Keratinocyte (primary cell): ENCODE data around the gene NHP2. TPM values are rescaled to one million over a fixed set of nuclear protein-coding genes. Genes with fewer than 3 reads are reported as not detected.

Source experiments
- DNase-seq: peaks from one replicate; pipeline ENCODE4 v3.0.0-alpha.2; 2011; ENCODE audit warnings: low read depth, missing footprints, low spot score
- FAIRE-seq: peaks from 2 replicates; lab custom pipeline; 2011; peaks lifted over from hg19 to GRCh38; lab: Jason Lieb, UNC
- H2AFZ ChIP-seq: 2 replicates; pipeline ENCODE4 v1.6.0; 2012; ENCODE audit warnings: low read length, control low read depth, inconsistent platforms; ENCODE audit not compliant: control insufficient read depth
- H3K27ac ChIP-seq: 2 replicates; pipeline ENCODE4 v1.5.1; 2011; ENCODE audit warnings: low read length; ENCODE audit not compliant: control insufficient read depth, insufficient read depth
- H3K27me3 ChIP-seq: 3 replicates; pipeline ENCODE4 v1.6.0; 2011; ENCODE audit warnings: low read length; ENCODE audit not compliant: control insufficient read depth, insufficient read depth; ENCODE audit errors: extremely low read depth
- H3K36me3 ChIP-seq, 2 experiments: 2 replicates in 1 of 2; 3 replicates in 1 of 2; pipeline ENCODE4 v1.5.1; 2011; ENCODE audit warnings: low read length in 2 of 2, mild to moderate bottlenecking in 1 of 2; ENCODE audit not compliant: control insufficient read depth in 2 of 2, insufficient read depth in 2 of 2; ENCODE audit errors: extremely low read depth in 1 of 2
- H3K4me1 ChIP-seq: 3 replicates; pipeline ENCODE4 v1.5.1; 2011; ENCODE audit warnings: low read length; ENCODE audit not compliant: control insufficient read depth, insufficient read depth; ENCODE audit errors: extremely low read depth
- H3K4me2 ChIP-seq: 3 replicates; pipeline ENCODE4 v1.6.0; 2011; ENCODE audit warnings: low read depth, low read length; ENCODE audit not compliant: control insufficient read depth, insufficient read depth; ENCODE audit errors: extremely low read depth
- H3K4me3 ChIP-seq, 3 experiments: fragments of 200-600 bp in 1 of 3; sonication (generic) in 1 of 3; 2 replicates in 2 of 3; 3 replicates in 1 of 3; pipeline ENCODE4 v1.5.1; 2011 to 2016; ENCODE audit warnings: low read length in 3 of 3, mild to moderate bottlenecking in 3 of 3, control low read depth in 2 of 3, inconsistent platforms in 1 of 3, low read depth in 1 of 3, mixed read lengths in 1 of 3, mixed run types in 1 of 3, moderate library complexity in 1 of 3; ENCODE audit not compliant: control insufficient read depth in 2 of 3, insufficient read depth in 2 of 3; ENCODE audit errors: extremely low read depth in 1 of 3
- H3K79me2 ChIP-seq: 2 replicates; pipeline ENCODE4 v1.6.0; 2012; ENCODE audit warnings: low read length; ENCODE audit not compliant: control insufficient read depth, insufficient read depth
- H3K9ac ChIP-seq: 3 replicates; pipeline ENCODE4 v1.6.0; 2011; ENCODE audit warnings: low read length; ENCODE audit not compliant: control insufficient read depth, insufficient read depth; ENCODE audit errors: extremely low read depth
- H3K9me1 ChIP-seq: 3 replicates; pipeline ENCODE4 v1.6.0; 2011; ENCODE audit warnings: low read length; ENCODE audit not compliant: control insufficient read depth, insufficient read depth; ENCODE audit errors: extremely low read depth
- H3K9me3 ChIP-seq: 2 replicates; pipeline ENCODE4 v1.5.1; 2012; ENCODE audit warnings: low read depth, low read length; ENCODE audit not compliant: control insufficient read depth
- H4K20me1 ChIP-seq: 3 replicates; pipeline ENCODE4 v1.6.0; 2011; ENCODE audit warnings: low read length; ENCODE audit not compliant: control insufficient read depth, insufficient read depth; ENCODE audit errors: extremely low read depth
- EZH2 ChIP-seq: IDR thresholded peaks from one replicate; pipeline ENCODE4 v1.6.1; 2012; ENCODE audit warnings: inconsistent platforms, mild to moderate bottlenecking, low read length, moderate library complexity
- dilution Hi-C: fragments of 300-500 bp; cut with MboI; formaldehyde crosslinking; loops from one replicate; pipeline ENCODE4 v1.7.0; 2020; ENCODE audit warnings: low sequenced_read_pairs; ENCODE audit not compliant: extremely low pct_ligation_motif_present
- polyA plus RNA-seq, 5 experiments: library from polyadenylated mRNA; depleted of rRNA in 3 of 5; stranded (reverse) in 3 of 5; stranded (forward) in 1 of 5; unstranded in 1 of 5; fragments of >200 nt; gene quantifications; 1 replicate in 1 of 5; 2 replicates in 3 of 5; 3 replicates in 1 of 5; pipeline versions ENCODE4 v1.2.1 to v1.2.3, GENCODE V29; 2011 to 2012; ENCODE audit warnings: missing spikeins in 2 of 5, low read depth in 1 of 5, low replicate concordance in 1 of 5
- TF ChIP-seq, protein P1 (sequence below), 3 experiments: IDR thresholded peaks in 1 of 3; conservative IDR thresholded peaks in 1 of 3; optimal IDR thresholded peaks in 1 of 3; 2 replicates in 2 of 3; 3 replicates in 1 of 3; pipeline versions ENCODE3 to v1.5.1; 2011; ENCODE audit warnings: low read length in 3 of 3, mild to moderate bottlenecking in 3 of 3, moderate library complexity in 2 of 3, control low read depth in 1 of 3, inconsistent platforms in 1 of 3; ENCODE audit not compliant: insufficient read depth in 2 of 3; ENCODE audit errors: extremely low read depth in 1 of 3

Gene NHP2
- polyA plus RNA-seq, 1 donor (not counting 4 experiments of a cell fraction or from before 2014, with no cell fraction given) = 186 TPM

DNA sequence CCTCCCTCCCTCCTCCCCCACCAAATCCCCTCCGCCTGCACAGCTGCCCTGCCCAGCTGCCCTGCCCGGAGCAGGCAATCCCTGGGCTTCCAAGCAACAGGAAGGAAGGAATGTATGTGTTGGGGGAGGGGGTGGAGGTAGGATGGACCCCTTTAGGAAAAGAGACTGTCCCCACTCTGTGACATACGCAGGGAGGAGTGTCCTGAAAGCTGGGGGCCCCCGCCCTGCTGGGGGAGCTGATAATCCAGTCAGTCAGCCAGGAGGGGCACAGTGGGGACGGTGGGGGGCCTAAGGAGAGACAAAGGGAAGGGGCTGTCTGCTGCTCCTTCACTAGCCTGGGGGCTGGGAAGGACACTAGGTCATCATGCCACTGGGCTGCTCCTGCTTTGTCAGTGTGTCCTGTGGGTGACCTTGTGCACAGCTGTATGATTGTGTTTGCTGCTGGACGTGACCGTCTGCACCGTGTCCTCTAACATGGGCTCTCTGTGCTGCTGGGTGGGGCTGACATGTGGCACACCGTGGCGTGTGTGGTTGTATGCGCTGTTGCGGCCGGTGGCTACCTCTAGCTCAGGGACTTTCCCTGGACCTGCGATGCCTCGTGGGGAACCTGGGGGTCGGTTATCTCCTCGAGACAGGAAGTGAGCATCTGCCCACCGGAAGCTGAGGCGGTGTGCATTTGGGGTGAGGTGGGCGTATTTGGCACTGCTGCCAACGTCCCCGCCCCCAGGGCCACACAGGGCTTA lies 37.4 kb downstream of the NHP2 start:
- no peak overlapping the region for H3K9ac ChIP-seq
- H3K79me2 ChIP-seq = peaks cover 13% of the 10 kb centered on the region
- peaks cover 2 to 5% of the 10 kb centered on the region in 2 experiments for H3K36me3 ChIP-seq
- H3K4me1 ChIP-seq = peaks cover 13% of the 10 kb centered on the region
- H3K9me1 ChIP-seq = no peaks in the 10 kb centered on the region
- TF ChIP-seq, protein P1, sequence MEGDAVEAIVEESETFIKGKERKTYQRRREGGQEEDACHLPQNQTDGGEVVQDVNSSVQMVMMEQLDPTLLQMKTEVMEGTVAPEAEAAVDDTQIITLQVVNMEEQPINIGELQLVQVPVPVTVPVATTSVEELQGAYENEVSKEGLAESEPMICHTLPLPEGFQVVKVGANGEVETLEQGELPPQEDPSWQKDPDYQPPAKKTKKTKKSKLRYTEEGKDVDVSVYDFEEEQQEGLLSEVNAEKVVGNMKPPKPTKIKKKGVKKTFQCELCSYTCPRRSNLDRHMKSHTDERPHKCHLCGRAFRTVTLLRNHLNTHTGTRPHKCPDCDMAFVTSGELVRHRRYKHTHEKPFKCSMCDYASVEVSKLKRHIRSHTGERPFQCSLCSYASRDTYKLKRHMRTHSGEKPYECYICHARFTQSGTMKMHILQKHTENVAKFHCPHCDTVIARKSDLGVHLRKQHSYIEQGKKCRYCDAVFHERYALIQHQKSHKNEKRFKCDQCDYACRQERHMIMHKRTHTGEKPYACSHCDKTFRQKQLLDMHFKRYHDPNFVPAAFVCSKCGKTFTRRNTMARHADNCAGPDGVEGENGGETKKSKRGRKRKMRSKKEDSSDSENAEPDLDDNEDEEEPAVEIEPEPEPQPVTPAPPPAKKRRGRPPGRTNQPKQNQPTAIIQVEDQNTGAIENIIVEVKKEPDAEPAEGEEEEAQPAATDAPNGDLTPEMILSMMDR (optimal IDR thresholded peaks at IDR 0.05 in 1 of 3, IDR thresholded peaks at IDR 0.05 in 1 of 3, conservative IDR thresholded peaks at IDR 0.05 in 1 of 3; ENCODE audit: extremely low read depth in 1 of 3, insufficient read depth in 2 of 3, low read length in 3 of 3) = no peak
- TF ChIP-seq EZH2 = no peak
- no peak overlapping the region for H3K4me3 ChIP-seq
- H3K4me2 ChIP-seq = no peak overlapping the region
- H2AFZ ChIP-seq = no peak overlapping the region
- dilution Hi-C loops = no loop called here
- no peaks in the 10 kb centered on the region for H3K27me3 ChIP-seq
- H3K27ac ChIP-seq = no peak overlapping the region
- DNase-seq (no peak), FAIRE-seq (no peak)
- H3K9me3 ChIP-seq = no peaks in the 10 kb centered on the region
- peaks cover 3% of the 10 kb centered on the region for H4K20me1 ChIP-seq

DNA sequence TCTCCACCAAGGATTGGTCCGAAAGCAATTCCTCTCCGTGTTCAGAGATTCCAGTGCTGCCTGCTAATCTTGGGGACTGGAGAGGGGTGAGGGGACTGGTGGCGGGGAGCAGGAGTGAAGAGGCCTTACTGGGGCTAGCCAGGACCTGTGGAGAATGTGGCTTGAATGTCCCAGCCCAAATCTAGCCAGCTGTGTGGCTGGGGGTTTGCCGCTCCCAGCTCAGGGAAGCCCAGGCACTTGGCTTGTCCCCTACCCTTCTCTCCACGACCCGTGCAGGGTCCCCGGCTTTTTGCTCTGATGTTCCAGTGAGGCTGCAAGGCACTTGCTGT lies 37.9 kb downstream of the NHP2 start:
- H2AFZ ChIP-seq = no peak overlapping the region
- H3K4me3 ChIP-seq = no peak overlapping the region
- H3K9me3 ChIP-seq = no peaks in the 10 kb centered on the region
- H3K27ac ChIP-seq = no peak overlapping the region
- FAIRE-seq (no peak), DNase-seq (no peak)
- H4K20me1 ChIP-seq = peaks cover 3% of the 10 kb centered on the region
- dilution Hi-C loops = no loop called here
- TF ChIP-seq, protein P1 (optimal IDR thresholded peaks at IDR 0.05 in 1 of 3, IDR thresholded peaks at IDR 0.05 in 1 of 3, conservative IDR thresholded peaks at IDR 0.05 in 1 of 3; ENCODE audit: extremely low read depth in 1 of 3, insufficient read depth in 2 of 3, low read length in 3 of 3) = no peak
- TF ChIP-seq EZH2 = no peak
- H3K4me2 ChIP-seq = no peak overlapping the region
- H3K79me2 ChIP-seq = peaks cover 13% of the 10 kb centered on the region
- no peaks in the 10 kb centered on the region for H3K27me3 ChIP-seq
- peaks cover 13% of the 10 kb centered on the region for H3K4me1 ChIP-seq
- no peaks in the 10 kb centered on the region for H3K9me1 ChIP-seq
- peaks cover 0 to 2% of the 10 kb centered on the region in 2 experiments for H3K36me3 ChIP-seq
- H3K9ac ChIP-seq = no peak overlapping the region
